ENCODE results near the gene FOXJ1. TPM values are rescaled to one million over a fixed set of nuclear protein-coding genes. Genes with fewer than 3 reads are reported as not detected.

Gene FOXJ1
- total RNA-seq, 1 experiment from 2014 or later = 0.26 TPM

GRCh38 chr17:76166168-76166567, 25.1 kb upstream of the FOXJ1 start:
- POLR2A ChIA-PET (ENCODE audit: unreplicated experiment) = no interaction called here
- H3K36me3 ChIP-seq (ENCODE audit: low read depth, low read length) = no peaks in the 10 kb centered on the region
- CTCF ChIA-PET = no interaction called here

GRCh38 chr17:76164331-76164730, 23.3 kb upstream of the FOXJ1 start:
- no peaks in the 10 kb centered on the region for H3K9me3 ChIP-seq (ENCODE audit: low read length)
- H2AFZ ChIP-seq (ENCODE audit: low read length) = no peak overlapping the region
- H3K4me1 ChIP-seq (ENCODE audit: insufficient read depth, low read length) = no peaks in the 10 kb centered on the region
- no peak for TF ChIP-seq EZH2 (IDR thresholded peaks at IDR 0.05; ENCODE audit: low read length, unreplicated experiment)
- TF ChIP-seq EZH2phosphoT487 (IDR thresholded peaks at IDR 0.05; ENCODE audit: borderline replicate concordance, low read length) = no peak
- TF ChIP-seq CTCF (conservative IDR thresholded peaks at IDR 0.05; ENCODE audit: low read depth, low read length) = no peak
- no TSS peak for BruUV-seq (replicated peaks)
- H3F3A ChIP-seq (ENCODE audit: low read length, unreplicated experiment) = no peaks in the 10 kb centered on the region
- no peak for DNase-seq
- ChIA-PET POLR2A (ENCODE audit: unreplicated experiment) (no interaction called here), CTCF (no interaction called here)
- no peak overlapping the region for H3K27ac ChIP-seq (ENCODE audit: low read length)
- H3K4me2 ChIP-seq (ENCODE audit: low read length) = no peak overlapping the region
- no peaks in the 10 kb centered on the region for H3K79me2 ChIP-seq (ENCODE audit: low read length)
- no peaks in the 10 kb centered on the region for H3K27me3 ChIP-seq (ENCODE audit: low read length)
- no peak overlapping the region for H3K9ac ChIP-seq (ENCODE audit: low read length)
- no peaks in the 10 kb centered on the region for H3K9me2 ChIP-seq (replicated peaks; ENCODE audit: low read length)
- intact Hi-C loops (cut with micrococcal nuclease) = no loop called here
- no peaks in the 10 kb centered on the region for H4K20me1 ChIP-seq (ENCODE audit: low read length)
- no peak for ATAC-seq
- H3K36me3 ChIP-seq (ENCODE audit: low read depth, low read length) = no peaks in the 10 kb centered on the region
- no peak overlapping the region for H3K4me3 ChIP-seq (ENCODE audit: low read length)

More at GRCh38 chr17:76166168-76166567, 25.1 kb upstream of the FOXJ1 start:
- TF ChIP-seq CTCF (conservative IDR thresholded peaks at IDR 0.05; ENCODE audit: low read depth, low read length) (no peak), EZH2 (IDR thresholded peaks at IDR 0.05; ENCODE audit: low read length, unreplicated experiment) (no peak), EZH2phosphoT487 (IDR thresholded peaks at IDR 0.05; ENCODE audit: borderline replicate concordance, low read length) (no peak)
- DNase-seq (no peak), ATAC-seq (no peak)
- Histone ChIP-seq H3K4me1 (ENCODE audit: insufficient read depth, low read length) (no peaks in the 10 kb centered on the region), H3K79me2 (ENCODE audit: low read length) (no peaks in the 10 kb centered on the region), H3K27me3 (ENCODE audit: low read length) (no peaks in the 10 kb centered on the region), H3K9me2 (replicated peaks; ENCODE audit: low read length) (no peaks in the 10 kb centered on the region), H2AFZ (ENCODE audit: low read length) (no peak overlapping the region), H4K20me1 (ENCODE audit: low read length) (no peaks in the 10 kb centered on the region), H3K9me3 (ENCODE audit: low read length) (no peaks in the 10 kb centered on the region), H3K27ac (ENCODE audit: low read length) (no peak overlapping the region), H3K4me3 (ENCODE audit: low read length) (no peak overlapping the region), H3K9ac (ENCODE audit: low read length) (no peak overlapping the region), H3F3A (ENCODE audit: low read length, unreplicated experiment) (no peaks in the 10 kb centered on the region), H3K4me2 (ENCODE audit: low read length) (no peak overlapping the region)
- BruUV-seq (replicated peaks) = no TSS peak
- intact Hi-C loops (cut with micrococcal nuclease) = no loop called here

GRCh38 chr17:76163919-76164318, 22.9 kb upstream of the FOXJ1 start:
- Histone ChIP-seq H3K27ac (ENCODE audit: low read length) (no peak overlapping the region), H3K36me3 (ENCODE audit: low read depth, low read length) (no peaks in the 10 kb centered on the region), H2AFZ (ENCODE audit: low read length) (no peak overlapping the region), H3K9me3 (ENCODE audit: low read length) (no peaks in the 10 kb centered on the region), H3K4me1 (ENCODE audit: insufficient read depth, low read length) (no peaks in the 10 kb centered on the region), H3K9ac (ENCODE audit: low read length) (no peak overlapping the region), H3K27me3 (ENCODE audit: low read length) (no peaks in the 10 kb centered on the region), H4K20me1 (ENCODE audit: low read length) (no peaks in the 10 kb centered on the region), H3K4me2 (ENCODE audit: low read length) (no peak overlapping the region), H3K4me3 (ENCODE audit: low read length) (no peak overlapping the region), H3F3A (ENCODE audit: low read length, unreplicated experiment) (no peaks in the 10 kb centered on the region), H3K79me2 (ENCODE audit: low read length) (no peaks in the 10 kb centered on the region), H3K9me2 (replicated peaks; ENCODE audit: low read length) (no peaks in the 10 kb centered on the region)
- TF ChIP-seq CTCF (conservative IDR thresholded peaks at IDR 0.05; ENCODE audit: low read depth, low read length) (no peak), EZH2phosphoT487 (IDR thresholded peaks at IDR 0.05; ENCODE audit: borderline replicate concordance, low read length) (no peak)
- POLR2A ChIA-PET (ENCODE audit: unreplicated experiment) = no interaction called here
- BruUV-seq (replicated peaks) = no TSS peak
- intact Hi-C loops (cut with micrococcal nuclease) = no loop called here
- DNase-seq (no peak), ATAC-seq (no peak)
- CTCF ChIA-PET = no interaction called here

Measured in PC-3 (cell line).